Heart left ventricle (tissue), 13 donors: ENCODE measurements around the gene PTPN5.

Source experiments
- POLR2A ChIP-seq, 2 donors: fragments of 450-650 bp; IDR thresholded peaks; one replicate each; pipeline ENCODE4 v1.6.1; 2017; ENCODE audit warnings: antibody characterized with exemption in 2 of 2, mild to moderate bottlenecking in 2 of 2, moderate library complexity in 2 of 2
- TF ChIP-seq, protein P1 (sequence below), 12 donors: fragments of 200-600 bp; sonication (generic) in 4 of 12; IDR thresholded peaks; one replicate each; pipeline versions ENCODE4 v1.5.0 to v1.8.0; 2018 to 2022; ENCODE audit warnings: antibody characterized with exemption in 12 of 12, mild to moderate bottlenecking in 5 of 12
- donor health status: ischemic (EF 13 %, LVEDD 7.1; RV severe dilation, severe dysfunction).
- donor health status: DM: no; HTN: yes; CAD: no.
- donor health status: DM: no; HTN: no; CAD: no.
- donor health status: ischemic (EF 25% LVEDD 6.9; RV normal size, moderate dysfunction).
- donor health status: ischemic (EF 25% LVEDD 5.7; RV mildly dilated, moderate dysfunction).
- donor health status: ischemic (EF 35%, LVEDD 5.7; RV mildly dilated, moderate dysfunction).
- donor health status: nonischemic (EF 11% LVEDD 7.7; RV severe dilation, severe dysfunction).
- donor health status: DM: yes; HTN: yes; CAD: no.
- donor health status: PGD.
- donor health status: ischemic (EF 29% LVEDD 5.4; RV normal size, mild dysfunction).
- donor health status: nonischemic (EF 23%, LVEDD 6.1; RV moderate dilation, normal function).

DNA sequence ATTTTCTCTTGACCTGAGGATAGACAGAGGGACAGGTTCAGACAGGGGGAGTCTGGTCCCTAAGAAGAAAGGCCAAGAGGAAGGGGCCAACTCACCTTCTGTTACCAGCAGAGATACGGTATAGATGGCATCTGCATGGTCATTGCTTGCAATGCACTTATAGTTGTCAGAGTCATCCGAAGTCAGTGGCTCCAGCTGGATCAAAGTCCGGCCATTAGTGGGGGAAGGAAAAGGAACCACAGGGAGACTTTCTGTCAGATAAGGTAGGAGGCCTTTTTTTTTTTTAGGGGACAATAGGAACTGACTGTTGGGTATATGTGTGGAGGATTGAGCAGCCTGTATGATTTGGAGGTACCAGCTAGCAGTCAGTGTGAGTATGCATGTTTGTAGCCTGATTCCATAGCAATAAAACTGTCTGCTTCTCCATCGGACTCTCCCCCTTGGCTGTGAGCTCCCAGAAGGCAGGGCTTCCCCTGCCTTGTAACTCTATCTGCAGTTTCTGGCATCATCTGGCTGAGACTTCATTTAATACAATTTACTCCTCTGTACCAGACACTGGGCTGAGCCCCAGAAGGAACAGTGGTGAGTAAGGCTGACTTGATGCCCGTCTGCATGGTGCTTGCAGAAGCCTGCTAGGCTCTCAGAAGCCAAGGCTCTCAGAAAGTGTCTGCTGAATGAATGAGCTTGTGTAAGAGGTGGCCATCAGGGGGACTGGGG, 71.3 kb downstream of the PTPN5 start:
- TF ChIP-seq POLR2A (IDR thresholded peaks at IDR 0.05): no peak
- TF ChIP-seq, protein P1, sequence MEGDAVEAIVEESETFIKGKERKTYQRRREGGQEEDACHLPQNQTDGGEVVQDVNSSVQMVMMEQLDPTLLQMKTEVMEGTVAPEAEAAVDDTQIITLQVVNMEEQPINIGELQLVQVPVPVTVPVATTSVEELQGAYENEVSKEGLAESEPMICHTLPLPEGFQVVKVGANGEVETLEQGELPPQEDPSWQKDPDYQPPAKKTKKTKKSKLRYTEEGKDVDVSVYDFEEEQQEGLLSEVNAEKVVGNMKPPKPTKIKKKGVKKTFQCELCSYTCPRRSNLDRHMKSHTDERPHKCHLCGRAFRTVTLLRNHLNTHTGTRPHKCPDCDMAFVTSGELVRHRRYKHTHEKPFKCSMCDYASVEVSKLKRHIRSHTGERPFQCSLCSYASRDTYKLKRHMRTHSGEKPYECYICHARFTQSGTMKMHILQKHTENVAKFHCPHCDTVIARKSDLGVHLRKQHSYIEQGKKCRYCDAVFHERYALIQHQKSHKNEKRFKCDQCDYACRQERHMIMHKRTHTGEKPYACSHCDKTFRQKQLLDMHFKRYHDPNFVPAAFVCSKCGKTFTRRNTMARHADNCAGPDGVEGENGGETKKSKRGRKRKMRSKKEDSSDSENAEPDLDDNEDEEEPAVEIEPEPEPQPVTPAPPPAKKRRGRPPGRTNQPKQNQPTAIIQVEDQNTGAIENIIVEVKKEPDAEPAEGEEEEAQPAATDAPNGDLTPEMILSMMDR (IDR thresholded peaks at IDR 0.05): no peak
